A549 (cell line): Measurements from ENCODE around the gene CCDC33.

Source experiments
- CBX8 ChIP-seq: fragments of 200-600 bp; sonication (generic); IDR thresholded peaks from 2 replicates; pipeline ENCODE4 v1.6.1; 2016
- CEBPB ChIP-seq, 2 experiments: fragments of >200 bp in 1 of 2; sonication (Bioruptor Twin) in 1 of 2; formaldehyde crosslinking in 1 of 2; IDR thresholded peaks; 2 replicates each; pipeline ENCODE4 v1.6.1; 2012 to 2016
- EHMT2 ChIP-seq: fragments of 200-600 bp; sonication (generic); IDR thresholded peaks from 2 replicates; pipeline ENCODE4 v1.6.1; 2016; ENCODE audit warnings: antibody characterized with exemption, low read depth, mild to moderate bottlenecking, moderate library complexity
- EP300 ChIP-seq, 2 experiments: fragments of >200 bp; sonication (Bioruptor Twin); formaldehyde crosslinking; IDR thresholded peaks; 2 replicates in 1 of 2; 3 replicates in 1 of 2; pipeline ENCODE4 v1.6.1; 2016 to 2017
- HOXA7 ChIP-seq: fragments of 250-450 bp; sonication (Bioruptor Pico); IDR thresholded peaks from 2 replicates; pipeline ENCODE4 v1.5.0; 2020; ENCODE audit warnings: mild to moderate bottlenecking, moderate library complexity
- NFE2L2 ChIP-seq: fragments of 150-350 bp; conservative IDR thresholded peaks from 2 replicates; pipeline ENCODE4 v1.6.1; 2014; ENCODE audit warnings: low read length
- NR3C1 ChIP-seq: fragments of >200 bp; sonication (Bioruptor Twin); formaldehyde crosslinking; IDR thresholded peaks from 3 replicates; pipeline ENCODE4 v1.6.1; 2017
- PHF8 ChIP-seq: fragments of 200-600 bp; sonication (generic); IDR thresholded peaks from 2 replicates; pipeline ENCODE4 v1.6.1; 2016; ENCODE audit warnings: low read depth, mild to moderate bottlenecking, antibody characterized with exemption, moderate library complexity, borderline replicate concordance
- POLR2A ChIP-seq: IDR thresholded peaks from 2 replicates; pipeline ENCODE4 v1.6.1; 2012; ENCODE audit warnings: mild to moderate bottlenecking, low read length
- RAD21 ChIP-seq, 2 experiments: fragments of >200 bp in 1 of 2; sonication (Bioruptor Twin) in 1 of 2; formaldehyde crosslinking in 1 of 2; IDR thresholded peaks in 1 of 2; conservative IDR thresholded peaks in 1 of 2; 2 replicates in 1 of 2; 3 replicates in 1 of 2; pipeline ENCODE4 v1.6.1; 2012 to 2018; ENCODE audit warnings: inconsistent platforms in 1 of 2
- SREBF2 ChIP-seq: fragments of 450-650 bp; IDR thresholded peaks from 2 replicates; pipeline ENCODE4 v1.6.1; 2014; ENCODE audit warnings: mild to moderate bottlenecking, moderate library complexity
- TF ChIP-seq, protein P1 (sequence below): fragments of >200 bp; sonication (Bioruptor Twin); formaldehyde crosslinking; IDR thresholded peaks from 3 replicates; pipeline ENCODE4 v1.5.1; 2016
- TF ChIP-seq, protein P2 (sequence below): IDR thresholded peaks from 2 replicates; pipeline ENCODE4 v1.6.1; 2012

DNA sequence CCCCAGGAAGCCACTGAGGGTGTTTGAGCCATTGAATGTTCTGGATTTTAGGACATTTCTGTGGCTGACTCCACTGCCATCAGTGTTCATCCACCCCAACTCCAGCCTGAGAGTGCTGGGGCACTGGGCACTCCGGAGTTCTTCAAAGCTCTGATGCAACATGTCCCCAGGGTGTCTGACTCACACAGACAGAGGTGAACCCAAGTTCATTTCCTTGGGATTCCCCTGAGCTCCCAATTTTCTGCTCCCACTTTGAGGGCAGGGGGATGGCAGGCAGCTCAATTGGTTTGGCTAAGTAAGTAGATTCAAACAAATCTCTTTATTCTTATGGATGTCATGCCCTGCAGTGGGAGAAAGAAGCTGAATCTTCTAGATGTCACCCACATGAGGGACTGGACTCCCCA, 35.7 kb upstream of the CCDC33 start:
- TF ChIP-seq, protein P1, sequence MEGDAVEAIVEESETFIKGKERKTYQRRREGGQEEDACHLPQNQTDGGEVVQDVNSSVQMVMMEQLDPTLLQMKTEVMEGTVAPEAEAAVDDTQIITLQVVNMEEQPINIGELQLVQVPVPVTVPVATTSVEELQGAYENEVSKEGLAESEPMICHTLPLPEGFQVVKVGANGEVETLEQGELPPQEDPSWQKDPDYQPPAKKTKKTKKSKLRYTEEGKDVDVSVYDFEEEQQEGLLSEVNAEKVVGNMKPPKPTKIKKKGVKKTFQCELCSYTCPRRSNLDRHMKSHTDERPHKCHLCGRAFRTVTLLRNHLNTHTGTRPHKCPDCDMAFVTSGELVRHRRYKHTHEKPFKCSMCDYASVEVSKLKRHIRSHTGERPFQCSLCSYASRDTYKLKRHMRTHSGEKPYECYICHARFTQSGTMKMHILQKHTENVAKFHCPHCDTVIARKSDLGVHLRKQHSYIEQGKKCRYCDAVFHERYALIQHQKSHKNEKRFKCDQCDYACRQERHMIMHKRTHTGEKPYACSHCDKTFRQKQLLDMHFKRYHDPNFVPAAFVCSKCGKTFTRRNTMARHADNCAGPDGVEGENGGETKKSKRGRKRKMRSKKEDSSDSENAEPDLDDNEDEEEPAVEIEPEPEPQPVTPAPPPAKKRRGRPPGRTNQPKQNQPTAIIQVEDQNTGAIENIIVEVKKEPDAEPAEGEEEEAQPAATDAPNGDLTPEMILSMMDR = no peak
- TF ChIP-seq CEBPB (IDR thresholded peaks at IDR 0.05) (peak; percentile 77 to 95), HOXA7 (no peak), SREBF2 (no peak), RAD21 (conservative IDR thresholded peaks at IDR 0.05 in 1 of 2, IDR thresholded peaks at IDR 0.05 in 1 of 2) (0 out of 5 replicates have a peak, but pooled peaks of 1 of the 2 experiments have one; percentile 4), CBX8 (no peak), EP300 (IDR thresholded peaks at IDR 0.05) (peak; percentile 35 to 44; a peak in 2 of 5 replicates), NFE2L2 (no peak), POLR2A (no peak), NR3C1 (no peak), PHF8 (no peak), EHMT2 (no peak)
- TF ChIP-seq, protein P2, sequence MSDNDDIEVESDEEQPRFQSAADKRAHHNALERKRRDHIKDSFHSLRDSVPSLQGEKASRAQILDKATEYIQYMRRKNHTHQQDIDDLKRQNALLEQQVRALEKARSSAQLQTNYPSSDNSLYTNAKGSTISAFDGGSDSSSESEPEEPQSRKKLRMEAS = peak; percentile 35
